Kidney (tissue), 14 donors: ENCODE measurements around the gene PHOX2A. TPM values are rescaled to one million over a fixed set of nuclear protein-coding genes. Genes with fewer than 3 reads are reported as not detected.

Source experiments
- DNase-seq, 5 donors: peaks; one replicate each; pipeline ENCODE4 v3.0.0-alpha.2; 2013 to 2020
- FAIRE-seq: peaks from 2 replicates; lab custom pipeline; 2012; peaks lifted over from hg19 to GRCh38; lab: Jason Lieb, UNC
- H3K27ac ChIP-seq, 2 donors: one replicate each; pipeline ENCODE4 v1.7.0; 2013; ENCODE audit warnings: low read depth in 2 of 2, low read length in 2 of 2, inconsistent platforms in 1 of 2
- H3K27me3 ChIP-seq: one replicate; pipeline ENCODE4 v1.7.1; 2013; ENCODE audit warnings: low read length, inconsistent platforms; ENCODE audit not compliant: control insufficient read depth, insufficient read depth
- H3K36me3 ChIP-seq, 3 donors: one replicate each; pipeline versions ENCODE4 v1.7.0 to v1.7.1; 2013; ENCODE audit warnings: low read length in 3 of 3, control low read depth in 1 of 3, inconsistent platforms in 1 of 3; ENCODE audit not compliant: insufficient read depth in 3 of 3, control insufficient read depth in 2 of 3
- H3K4me1 ChIP-seq, 3 donors: one replicate each; pipeline versions ENCODE4 v1.7.0 to v1.7.1; 2013; ENCODE audit warnings: low read length in 3 of 3, inconsistent platforms in 1 of 3, low read depth in 1 of 3; ENCODE audit not compliant: control insufficient read depth in 2 of 3, insufficient read depth in 2 of 3
- H3K4me3 ChIP-seq, 3 donors: one replicate each; pipeline versions ENCODE4 v1.7.0 to v1.8.1; 2013; ENCODE audit warnings: low read length in 3 of 3, control low read depth in 1 of 3, inconsistent platforms in 1 of 3
- H3K9ac ChIP-seq, 3 donors: one replicate each; pipeline versions ENCODE4 v1.7.0 to v1.7.1; 2013; ENCODE audit warnings: low read length in 3 of 3, control low read depth in 1 of 3, inconsistent platforms in 1 of 3
- H3K9me3 ChIP-seq, 3 donors: one replicate each; pipeline versions ENCODE4 v1.7.0 to v1.7.1; 2013; ENCODE audit warnings: low read length in 3 of 3, control low read depth in 1 of 3, inconsistent platforms in 1 of 3; ENCODE audit not compliant: control insufficient read depth in 2 of 3, insufficient read depth in 1 of 3
- intact Hi-C: fragments of 100-400 bp; cut with DNase I; formaldehyde crosslinking; loops from one replicate; pipeline ENCODE4 v1.11.1; 2022
- polyA plus RNA-seq: library from polyadenylated mRNA; stranded (reverse); fragments of 350-450 nt; fragmentation: Illumina TruSeq; extraction: RNeasy Lipid Tissue Mini Kit (QIAGEN cat#74804); gene quantifications from one replicate; pipeline ENCODE4 v1.2.3, GENCODE V29; 2014; ENCODE audit warnings: low read depth, low replicate concordance; ENCODE audit not compliant: insufficient read depth
- total RNA-seq: library from RNA; stranded (reverse); fragmentation: NEBNext Ultra II Directional; extraction: Animal tissue kit (Norgen Biotek cat#: 25700); gene quantifications from one replicate; pipeline ENCODE4 v1.2.1, GENCODE V29; 2021
- TF ChIP-seq, protein P1 (sequence below): IDR thresholded peaks from 3 replicates; pipeline ENCODE4 v1.5.1; 2012; ENCODE audit warnings: mild to moderate bottlenecking, moderate library complexity, borderline replicate concordance; ENCODE audit not compliant: insufficient read depth; ENCODE audit errors: extremely low read depth
- donor health status: control.
- donor health status: control.
- donor health status: control.
- donor health status: control.
- donor health status: control.
- donor health status: DM: yes; HTN: yes; CAD: no.
- donor health status: Normal renal cell carcinoma (clear cell type).

The PHOX2A gene
- total and polyA plus RNA-seq, 2 donors from 2014 or later, result not detected

DNA sequence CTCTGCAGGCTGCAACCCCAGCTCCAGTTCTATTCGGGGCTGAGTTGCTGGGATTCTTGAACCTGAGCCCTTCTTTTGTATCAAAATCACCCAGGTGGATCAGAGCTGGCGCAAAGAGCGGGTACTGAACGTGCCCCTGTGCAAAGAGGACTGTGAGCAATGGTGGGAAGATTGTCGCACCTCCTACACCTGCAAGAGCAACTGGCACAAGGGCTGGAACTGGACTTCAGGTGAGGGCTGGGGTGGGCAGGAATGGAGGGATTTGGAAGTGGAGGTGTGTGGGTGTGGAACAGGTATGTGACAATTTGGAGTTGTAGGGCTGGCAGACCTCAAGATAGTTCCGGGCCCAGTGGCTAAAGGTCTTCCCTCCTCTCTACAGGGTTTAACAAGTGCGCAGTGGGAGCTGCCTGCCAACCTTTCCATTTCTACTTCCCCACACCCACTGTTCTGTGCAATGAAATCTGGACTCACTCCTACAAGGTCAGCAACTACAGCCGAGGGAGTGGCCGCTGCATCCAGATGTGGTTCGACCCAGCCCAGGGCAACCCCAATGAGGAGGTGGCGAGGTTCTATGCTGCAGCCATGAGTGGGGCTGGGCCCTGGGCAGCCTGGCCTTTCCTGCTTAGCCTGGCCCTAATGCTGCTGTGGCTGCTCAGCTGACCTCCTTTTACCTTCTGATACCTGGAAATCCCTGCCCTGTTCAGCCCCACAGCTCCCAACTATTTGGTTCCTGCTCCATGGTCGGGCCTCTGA is 48.3 kb downstream of the PHOX2A start:
- H3K9ac ChIP-seq, result no peak overlapping the region

DNA sequence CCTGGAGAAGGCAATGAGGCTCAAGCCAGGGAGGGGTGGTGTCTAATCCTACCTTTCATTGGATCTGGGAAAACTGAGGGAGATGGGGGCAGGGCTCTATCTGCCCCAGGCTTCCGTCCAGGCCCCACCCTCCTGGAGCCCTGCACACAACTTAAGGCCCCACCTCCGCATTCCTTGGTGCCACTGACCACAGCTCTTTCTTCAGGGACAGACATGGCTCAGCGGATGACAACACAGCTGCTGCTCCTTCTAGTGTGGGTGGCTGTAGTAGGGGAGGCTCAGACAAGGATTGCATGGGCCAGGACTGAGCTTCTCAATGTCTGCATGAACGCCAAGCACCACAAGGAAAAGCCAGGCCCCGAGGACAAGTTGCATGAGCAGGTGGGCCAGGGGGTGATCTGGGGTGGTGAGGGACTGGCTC is 52.0 kb downstream of the PHOX2A start, which contains the start of gene FOLR1:
Gene FOLR1 (plus strand): TSS at position 180 of the 421 bp plus-strand sequence. CDS start 34 bp downstream, at position 214.
- peaks cover 0 to 7% (median 0%) of the 10 kb centered on the region in 3 donors for H3K36me3 ChIP-seq
- TF ChIP-seq, protein P1, sequence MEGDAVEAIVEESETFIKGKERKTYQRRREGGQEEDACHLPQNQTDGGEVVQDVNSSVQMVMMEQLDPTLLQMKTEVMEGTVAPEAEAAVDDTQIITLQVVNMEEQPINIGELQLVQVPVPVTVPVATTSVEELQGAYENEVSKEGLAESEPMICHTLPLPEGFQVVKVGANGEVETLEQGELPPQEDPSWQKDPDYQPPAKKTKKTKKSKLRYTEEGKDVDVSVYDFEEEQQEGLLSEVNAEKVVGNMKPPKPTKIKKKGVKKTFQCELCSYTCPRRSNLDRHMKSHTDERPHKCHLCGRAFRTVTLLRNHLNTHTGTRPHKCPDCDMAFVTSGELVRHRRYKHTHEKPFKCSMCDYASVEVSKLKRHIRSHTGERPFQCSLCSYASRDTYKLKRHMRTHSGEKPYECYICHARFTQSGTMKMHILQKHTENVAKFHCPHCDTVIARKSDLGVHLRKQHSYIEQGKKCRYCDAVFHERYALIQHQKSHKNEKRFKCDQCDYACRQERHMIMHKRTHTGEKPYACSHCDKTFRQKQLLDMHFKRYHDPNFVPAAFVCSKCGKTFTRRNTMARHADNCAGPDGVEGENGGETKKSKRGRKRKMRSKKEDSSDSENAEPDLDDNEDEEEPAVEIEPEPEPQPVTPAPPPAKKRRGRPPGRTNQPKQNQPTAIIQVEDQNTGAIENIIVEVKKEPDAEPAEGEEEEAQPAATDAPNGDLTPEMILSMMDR, result no peak
- DNase-seq (peak in 4 of 5 donors; percentile 41 to 67 (median 49)), FAIRE-seq (no peak)
- H3K9ac ChIP-seq, result no peak within 1 kb of the TSS
- H3K27ac ChIP-seq, result no peak within 1 kb of the TSS
- H3K4me3 ChIP-seq, result peak within 1 kb of the TSS in 1 of 3 donors; percentile 14
- no peaks in the 10 kb centered on the region for H3K27me3 ChIP-seq
- intact Hi-C loops, result no loop called here
- peaks cover 0 to 6% (median 0%) of the 10 kb centered on the region in 3 donors for H3K4me1 ChIP-seq
- no peaks in the 10 kb centered on the region for H3K9me3 ChIP-seq

More for the DNA sequence above, 48.3 kb downstream of the PHOX2A start:
- intact Hi-C loops, result no loop called here
- peaks cover 0 to 3% (median 0%) of the 10 kb centered on the region in 3 donors for H3K4me1 ChIP-seq
- peaks cover 0 to 7% (median 0%) of the 10 kb centered on the region in 3 donors for H3K36me3 ChIP-seq
- H3K4me3 ChIP-seq, result no peak overlapping the region
- H3K27me3 ChIP-seq, result no peaks in the 10 kb centered on the region
- FAIRE-seq (no peak), DNase-seq (no peak)
- H3K9me3 ChIP-seq, result no peaks in the 10 kb centered on the region
- H3K27ac ChIP-seq, result no peak overlapping the region
- TF ChIP-seq, protein P1, result no peak

GRCh38 chr11:72190631-72191071 is 53.3 kb downstream of the PHOX2A start:
- FAIRE-seq (no peak), DNase-seq (no peak)
- Histone ChIP-seq H3K27ac (no peak overlapping the region), H3K9me3 (no peaks in the 10 kb centered on the region), H3K4me3 (peak overlapping the region in 1 of 3 donors; percentile 20), H3K36me3 (peaks cover 0 to 6% (median 0%) of the 10 kb centered on the region in 3 donors), H3K4me1 (peaks cover 0 to 6% (median 0%) of the 10 kb centered on the region in 3 donors), H3K9ac (no peak overlapping the region), H3K27me3 (no peaks in the 10 kb centered on the region)
- TF ChIP-seq, protein P1, result no peak
- intact Hi-C loops, result no loop called here
